H1 (cell line): ENCODE results near the gene NUCB1. TPM values are rescaled to one million over a fixed set of nuclear protein-coding genes. Genes with fewer than 3 reads are reported as not detected.
A peak's percentile ranks its signal among the peaks of the same experiment; 100 is the strongest.

Experiments used
- CTCF ChIA-PET: fragments of 300-600 bp; sonication (Branson Sonifier 250); formaldehyde crosslinking; loops from one replicate; lab custom pipeline; 2021; ENCODE audit not compliant: partially characterized antibody; lab: Charles Lee
- POLR2A ChIA-PET: fragments of 300-600 bp; sonication (Branson Sonifier 250); formaldehyde crosslinking; loops from one replicate; lab custom pipeline; 2021; ENCODE audit warnings: inconsistent platforms; ENCODE audit not compliant: partially characterized antibody; lab: Charles Lee
- DNase-seq, 2 experiments: peaks; one replicate each; pipeline versions ENCODE4 v3.0.0 to v3.0.0-alpha.2; 2010 to 2022; ENCODE audit warnings: low spot score in 2 of 2, low read depth in 1 of 2, mixed read lengths in 1 of 2
- FAIRE-seq: peaks from 2 replicates; lab custom pipeline; 2011; peaks lifted over from hg19 to GRCh38; lab: Jason Lieb, UNC
- H2AFZ ChIP-seq: 2 replicates; pipeline ENCODE4 v1.8.1; 2012; ENCODE audit warnings: low read length, inconsistent platforms
- H2AK5ac ChIP-seq: 2 replicates; pipeline ENCODE4 v1.6.1; 2013; ENCODE audit warnings: low read depth, low read length
- H2BK120ac ChIP-seq: replicated peaks from 2 replicates; pipeline ENCODE3; 2013; ENCODE audit warnings: low read depth, low read length, inconsistent platforms
- H2BK12ac ChIP-seq: 2 replicates; pipeline ENCODE4 v1.6.1; 2013; ENCODE audit warnings: low read depth, low read length
- H2BK15ac ChIP-seq: 2 replicates; pipeline ENCODE4 v1.6.1; 2013; ENCODE audit warnings: low read length
- H2BK20ac ChIP-seq: 2 replicates; pipeline ENCODE4 v1.6.1; 2013; ENCODE audit warnings: low read length
- H2BK5ac ChIP-seq: 2 replicates; pipeline ENCODE4 v1.6.1; 2013; ENCODE audit warnings: low read depth, low read length
- H3K14ac ChIP-seq: 2 replicates; pipeline ENCODE4 v1.6.1; 2013; ENCODE audit warnings: inconsistent platforms; ENCODE audit not compliant: insufficient read length
- H3K18ac ChIP-seq: 2 replicates; pipeline ENCODE4 v1.6.1; 2013; ENCODE audit warnings: low read length; ENCODE audit errors: extremely low read depth
- H3K23ac ChIP-seq: 2 replicates; pipeline ENCODE4 v1.6.1; 2013; ENCODE audit warnings: inconsistent platforms; ENCODE audit not compliant: insufficient read length
- H3K23me2 ChIP-seq: 2 replicates; pipeline ENCODE4 v1.6.1; 2013; ENCODE audit warnings: low read depth, low read length
- H3K27ac ChIP-seq: 2 replicates; pipeline ENCODE4 v1.6.1; 2011; ENCODE audit warnings: low read depth, low read length, inconsistent platforms
- H3K27me3 ChIP-seq, 4 experiments: replicated peaks in 1 of 4; 1 replicate in 1 of 4; 2 replicates in 3 of 4; pipeline versions ENCODE4 v1.6.1 to v1.8.1; 2011 to 2013; ENCODE audit warnings: low read length in 3 of 4, mild to moderate bottlenecking in 3 of 4, inconsistent platforms in 2 of 4, mixed read lengths in 2 of 4, moderate library complexity in 1 of 4; ENCODE audit not compliant: control insufficient read depth in 3 of 4, insufficient read depth in 3 of 4; ENCODE audit errors: extremely low read depth in 1 of 4
- H3K36me3 ChIP-seq, 4 experiments: 2 replicates each; pipeline versions ENCODE4 v1.6.1 to v1.8.1; 2011 to 2013; ENCODE audit warnings: mild to moderate bottlenecking in 4 of 4, low read length in 3 of 4, moderate library complexity in 2 of 4, control low read depth in 1 of 4, inconsistent platforms in 1 of 4; ENCODE audit not compliant: insufficient read depth in 4 of 4, control insufficient read depth in 2 of 4
- H3K4ac ChIP-seq: replicated peaks from 2 replicates; pipeline ENCODE3; 2013; ENCODE audit warnings: low read length, low read depth, mixed read lengths, inconsistent platforms; ENCODE audit not compliant: insufficient read length
- H3K4me1 ChIP-seq, 4 experiments: replicated peaks in 1 of 4; 1 replicate in 1 of 4; 2 replicates in 3 of 4; pipeline versions ENCODE4 v1.6.1 to v1.8.1; 2011 to 2013; ENCODE audit warnings: low read length in 3 of 4, inconsistent platforms in 2 of 4, mixed read lengths in 1 of 4; ENCODE audit not compliant: insufficient read depth in 4 of 4, control insufficient read depth in 3 of 4
- H3K4me2 ChIP-seq, 2 experiments: 2 replicates each; pipeline versions ENCODE4 v1.6.1 to v1.8.1; 2011 to 2013; ENCODE audit warnings: low read depth in 2 of 2, low read length in 2 of 2, control low read depth in 1 of 2, inconsistent platforms in 1 of 2, mild to moderate bottlenecking in 1 of 2; ENCODE audit not compliant: insufficient read depth in 1 of 2
- H3K4me3 ChIP-seq, 4 experiments: fragments of 200-600, 300-600 bp in 1 of 4; sonication (generic), shearing (Covaris generic), sonication (Bioruptor Twin) in 1 of 4; 2 replicates each; pipeline versions ENCODE4 v1.5.1 to v1.8.1; 2011 to 2016; ENCODE audit warnings: low read length in 4 of 4, low read depth in 3 of 4, control low read depth in 2 of 4, inconsistent platforms in 2 of 4, mild to moderate bottlenecking in 2 of 4, mixed read lengths in 1 of 4, moderate library complexity in 1 of 4; ENCODE audit not compliant: insufficient read depth in 2 of 4; ENCODE audit errors: extremely low read depth in 1 of 4
- H3K56ac ChIP-seq: replicated peaks from 2 replicates; pipeline ENCODE3; 2013; ENCODE audit warnings: low read depth, mild to moderate bottlenecking, mixed read lengths, low read length, inconsistent platforms; ENCODE audit not compliant: insufficient read length
- H3K79me1 ChIP-seq: 2 replicates; pipeline ENCODE4 v1.6.1; 2013; ENCODE audit warnings: low read depth, low read length, control low read depth
- H3K79me2 ChIP-seq, 2 experiments: 2 replicates each; pipeline versions ENCODE4 v1.6.1 to v1.8.1; 2012 to 2013; ENCODE audit warnings: low read length in 2 of 2, mild to moderate bottlenecking in 2 of 2, inconsistent platforms in 1 of 2; ENCODE audit not compliant: insufficient read depth in 2 of 2, control insufficient read depth in 1 of 2
- H3K9ac ChIP-seq, 4 experiments: replicated peaks in 1 of 4; 1 replicate in 1 of 4; 2 replicates in 3 of 4; pipeline versions ENCODE4 v1.6.1 to v1.8.1; 2011 to 2013; ENCODE audit warnings: low read depth in 3 of 4, low read length in 3 of 4, control low read depth in 2 of 4, mild to moderate bottlenecking in 2 of 4, moderate library complexity in 2 of 4, inconsistent platforms in 1 of 4; ENCODE audit errors: extremely low read depth in 1 of 4
- H3K9me3 ChIP-seq, 2 experiments: 2 replicates each; pipeline versions ENCODE4 v1.6.1 to v1.8.1; 2012 to 2013; ENCODE audit warnings: mild to moderate bottlenecking in 2 of 2, moderate library complexity in 2 of 2, control low read depth in 1 of 2, inconsistent platforms in 1 of 2, low read depth in 1 of 2, low read length in 1 of 2, mixed read lengths in 1 of 2; ENCODE audit not compliant: insufficient read depth in 2 of 2
- H4K20me1 ChIP-seq, 2 experiments: replicated peaks in 1 of 2; 2 replicates each; pipeline versions ENCODE3 to v1.8.1; 2011 to 2013; ENCODE audit warnings: inconsistent platforms in 2 of 2, low read length in 2 of 2, mild to moderate bottlenecking in 1 of 2; ENCODE audit not compliant: insufficient read depth in 2 of 2, control insufficient read depth in 1 of 2
- H4K5ac ChIP-seq: 2 replicates; pipeline ENCODE4 v1.6.1; 2013; ENCODE audit warnings: low read length, low read depth, mixed read lengths, inconsistent platforms; ENCODE audit not compliant: insufficient read length
- H4K8ac ChIP-seq: 2 replicates; pipeline ENCODE4 v1.8.0; 2013; ENCODE audit warnings: mild to moderate bottlenecking, moderate library complexity, low read length, inconsistent platforms; ENCODE audit not compliant: insufficient read depth; ENCODE audit errors: extremely low read depth
- H4K91ac ChIP-seq: replicated peaks from 2 replicates; pipeline ENCODE3; 2013; ENCODE audit warnings: low read length, mixed read lengths, inconsistent platforms; ENCODE audit not compliant: insufficient read length
- ASH2L ChIP-seq: fragments of 200-600, 300-600 bp; sonication (generic); IDR thresholded peaks from one replicate; pipeline ENCODE4 v1.7.1; 2017; ENCODE audit warnings: low read length
- POLR2AphosphoS5 ChIP-seq: IDR thresholded peaks from 2 replicates; pipeline ENCODE4 v1.6.1; 2011; ENCODE audit warnings: low read depth, low read length
- WGBS, 2 experiments: shearing (Covaris generic) in 1 of 2; methylation state at CpG; one replicate each; pipeline versions ENCODE4 v1.1.6 to v1.1.7; 2013 to 2015; ENCODE audit warnings: low lambda C conversion rate in 2 of 2, mixed read lengths in 2 of 2, inconsistent platforms in 1 of 2, low coverage in 1 of 2, missing lambda C conversion rate in 1 of 2; ENCODE audit not compliant: insufficient replicate concordance in 2 of 2, insufficient coverage in 1 of 2, insufficient read length in 1 of 2; ENCODE audit errors: extremely low coverage in 1 of 2, missing lambda C conversion rate in 1 of 2; 5-methylcytosine and 5-hydroxymethylcytosine counted together
- polyA plus RNA-seq, 7 experiments: library from polyadenylated mRNA; depleted of rRNA in 3 of 7; stranded (reverse) in 5 of 7; unstranded in 2 of 7; fragments of >200 nt in 5 of 7; fragments of 200-250 nt in 2 of 7; gene quantifications; 1 replicate in 5 of 7; 2 replicates in 1 of 7; 4 replicates in 1 of 7; pipeline versions ENCODE4 v1.2.1 to v1.2.3, GENCODE V29; 2011 to 2013; ENCODE audit warnings: missing spikeins in 2 of 7, mixed read lengths in 2 of 7
- total RNA-seq: library from RNA; stranded (reverse); fragmentation: NEBNext Ultra II Directional; extraction: Animal tissue kit (Norgen Biotek cat#: 25700); gene quantifications from 2 replicates; pipeline ENCODE4 v1.2.1, GENCODE V29; 2021

The NUCB1 gene
- total and polyA plus RNA-seq, 2 of the 8 experiments (the other 6 are each of a cell fraction or from before 2014, with no cell fraction given): 111 to 121 TPM

DNA sequence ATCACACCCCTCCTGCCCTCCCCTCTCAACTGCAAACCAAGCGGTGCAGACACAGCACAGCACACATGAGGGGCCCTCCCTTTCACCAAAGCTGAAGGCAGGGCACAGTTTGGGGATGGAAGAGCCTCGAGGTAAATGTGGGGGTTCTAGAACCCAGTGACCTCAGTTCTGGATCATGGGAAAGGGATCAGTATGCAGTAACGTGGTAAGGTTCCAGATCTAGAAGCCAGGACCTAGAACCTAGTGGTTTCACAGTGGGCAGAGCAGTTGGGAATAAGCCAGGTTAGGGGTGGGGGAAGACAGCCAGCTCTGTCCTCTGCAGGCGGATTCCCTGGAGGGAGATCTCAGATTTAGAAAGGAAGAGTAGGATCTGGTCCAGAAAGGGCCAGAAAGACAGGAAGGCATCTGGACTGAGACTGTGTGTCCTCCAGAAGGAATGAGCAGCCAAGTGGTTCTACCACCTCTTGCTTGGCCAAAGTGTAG lies 68.1 kb downstream of the NUCB1 start:
- H2BK20ac ChIP-seq: no peak overlapping the region
- H3K9ac ChIP-seq: no peak overlapping the region
- no peak overlapping the region for H2AFZ ChIP-seq
- H3K23me2 ChIP-seq: peaks cover 17% of the 10 kb centered on the region; the same call in 1 of the 2 replicates
- H3K27me3 ChIP-seq: no peaks in the 10 kb centered on the region
- peaks cover 0 to 13% of the 10 kb centered on the region in 2 experiments; a peak in 2 of 4 replicates for H3K79me2 ChIP-seq
- no peak overlapping the region for H3K14ac ChIP-seq
- H3K36me3 ChIP-seq: peaks cover 2 to 28% (median 11%) of the 10 kb centered on the region in 4 experiments; a peak in 5 of 8 replicates
- H3K79me1 ChIP-seq: peaks cover 2% of the 10 kb centered on the region; the same call in 1 of the 2 replicates
- no peaks in the 10 kb centered on the region for H3K9me3 ChIP-seq
- H4K20me1 ChIP-seq: peaks cover 3 to 13% of the 10 kb centered on the region in 2 experiments
- H2BK5ac ChIP-seq: no peak overlapping the region
- no peak overlapping the region for H2AK5ac ChIP-seq
- H2BK120ac ChIP-seq: no peak overlapping the region
- H3K56ac ChIP-seq: no peak overlapping the region
- no peak overlapping the region for H3K27ac ChIP-seq
- DNase-seq (no peak), FAIRE-seq (no peak)
- H3K4me1 ChIP-seq: peaks cover 4 to 14% (median 9%) of the 10 kb centered on the region in 4 experiments
- H3K4me3 ChIP-seq: no peak overlapping the region
- no peak overlapping the region for H4K8ac ChIP-seq
- 88% methylated on average over 4 of the region's 4 CpGs; no CpG with 5 or more reads in 1 of the 2 experiments for WGBS, 2 experiments
- no peak overlapping the region for H3K18ac ChIP-seq
- H3K4ac ChIP-seq: no peak overlapping the region
- ChIA-PET POLR2A (interaction anchor here (0.6 to 5.4 kb wide), 17 partner anchors 9 to 338 kb away, joined by 3 to 56 read pairs (median 3); partner anchors contain the start of genes BAX, GYS1, PPP1R15A and RUVBL2), CTCF (interaction anchor here (0.6 to 1.4 kb wide), 6 partner anchors 10 to 173 kb away, joined by 3 to 6 read pairs (median 4); no protein-coding TSS in a partner anchor)
- H4K91ac ChIP-seq: no peak overlapping the region
- H4K5ac ChIP-seq: no peak overlapping the region
- H3K23ac ChIP-seq: no peak overlapping the region
- H2BK15ac ChIP-seq: no peak overlapping the region
- no peak overlapping the region for H2BK12ac ChIP-seq
- peak; percentile 60; the same call in 1 of the 2 replicates for TF ChIP-seq POLR2AphosphoS5
- no peak for TF ChIP-seq ASH2L
- H3K4me2 ChIP-seq: no peak overlapping the region
